Heart right ventricle (tissue), 16 donors: ENCODE data around the gene PTPRG. TPM values are rescaled to one million over a fixed set of nuclear protein-coding genes. Genes with fewer than 3 reads are reported as not detected.
A peak's percentile ranks its signal among the peaks of the same experiment; 100 is the strongest.

ENCODE experiments used
- ATAC-seq, 8 donors: fragments of 200-7000 bp; cut with Tn5 transposase; one replicate each; pipeline ENCODE4 v1.9.1; 2020; ENCODE audit warnings: mild to moderate bottlenecking in 8 of 8, moderate library complexity in 8 of 8, moderate number of reproducible peaks in 1 of 8
- DNase-seq, 2 donors: peaks; one replicate each; pipeline ENCODE4 v3.0.0-alpha.2; 2020
- H3K27ac ChIP-seq, 10 donors: fragments of 200-600 bp; sonication (generic) in 2 of 10; one replicate each; pipeline versions ENCODE4 v1.5.0 to v1.8.0; 2020 to 2022; ENCODE audit warnings: mild to moderate bottlenecking in 3 of 10
- H3K27me3 ChIP-seq, 7 donors: fragments of 200-600 bp; one replicate each; pipeline ENCODE4 v1.8.0; 2021 to 2022; ENCODE audit warnings: mild to moderate bottlenecking in 2 of 7
- H3K36me3 ChIP-seq, 9 donors: fragments of 200-600 bp; sonication (generic) in 1 of 9; one replicate each; pipeline versions ENCODE4 v1.5.0 to v1.8.0; 2020 to 2022; ENCODE audit warnings: mild to moderate bottlenecking in 2 of 9
- H3K4me1 ChIP-seq, 9 donors: fragments of 200-600 bp; sonication (generic) in 1 of 9; one replicate each; pipeline versions ENCODE4 v1.5.0 to v1.8.0; 2020 to 2022; ENCODE audit warnings: mild to moderate bottlenecking in 4 of 9
- H3K4me3 ChIP-seq, 10 donors: fragments of 200-600 bp; sonication (generic) in 2 of 10; one replicate each; pipeline versions ENCODE4 v1.5.0 to v1.8.0; 2020 to 2022; ENCODE audit warnings: mild to moderate bottlenecking in 7 of 10, moderate library complexity in 2 of 10
- H3K9me3 ChIP-seq, 11 donors: fragments of 200-600 bp in 10 of 11; sonication (generic) in 2 of 11; one replicate each; pipeline versions ENCODE4 v1.5.0 to v1.8.0; 2013 to 2022; ENCODE audit warnings: mild to moderate bottlenecking in 2 of 11, control low read depth in 1 of 11, moderate library complexity in 1 of 11
- CTCF ChIP-seq, 9 donors: fragments of 200-600 bp; sonication (generic) in 2 of 9; IDR thresholded peaks; one replicate each; pipeline versions ENCODE4 v1.5.0 to v1.8.0; 2021 to 2022; ENCODE audit warnings: antibody characterized with exemption in 9 of 9, mild to moderate bottlenecking in 5 of 9, moderate library complexity in 1 of 9
- WGBS, 2 donors: extraction: QIAGEN DNeasy Blood & Tissue Kit; methylation state at CpG; one replicate each; pipeline ENCODE4 v1.1.7; 2013; ENCODE audit warnings: inconsistent platforms in 1 of 2; 5-methylcytosine and 5-hydroxymethylcytosine counted together
- intact Hi-C, 10 donors: fragments of 100-400 bp; cut with DNase I; formaldehyde crosslinking; loops; one replicate each; pipeline versions ENCODE4 v1.11.1 to v1.14.2; 2022
- polyA plus RNA-seq, 2 donors: library from polyadenylated mRNA; stranded (reverse); fragments of 200-250 nt; gene quantifications; one replicate each; pipeline ENCODE4 v1.2.3, GENCODE V29; 2013
- total RNA-seq, 10 donors: library from RNA; stranded (reverse); fragmentation: NEBNext Ultra II Directional in 3 of 10; extraction: Animal tissue kit (Norgen Biotek cat#: 25700) in 3 of 10; gene quantifications; one replicate each; pipeline versions ENCODE4 v1.2.1 to v1.2.4, GENCODE V29; 2021 to 2023
- donor health status: Arrhythmogenic right ventricular cardiomyopathy.
- donor health status: ischemic (EF 13 %, LVEDD 7.1; RV severe dilation, severe dysfunction).
- donor health status: healthy with polysubstance abuse.
- donor health status: DM: no; HTN: yes; CAD: no.
- donor health status: DM: no; HTN: no; CAD: no.
- donor health status: ischemic (EF 25% LVEDD 6.9; RV normal size, moderate dysfunction).
- donor health status: ischemic (EF 25% LVEDD 5.7; RV mildly dilated, moderate dysfunction).
- donor health status: healthy.
- donor health status: DM: yes; HTN: yes; CAD: no.
- donor health status: Ischemic cardiomyopathy.
- donor health status: ischemic (EF 35%, LVEDD 5.7; RV mildly dilated, moderate dysfunction).
- donor health status: nonischemic (EF 11% LVEDD 7.7; RV severe dilation, severe dysfunction).
- donor health status: DM: yes; HTN: yes; CAD: no.
- donor health status: PGD.
- donor health status: ischemic (EF 29% LVEDD 5.4; RV normal size, mild dysfunction).
- donor health status: nonischemic (EF 23%, LVEDD 6.1; RV moderate dilation, normal function).

PTPRG gene
- total and polyA plus RNA-seq, 12 donors = 10.1 to 38.3 (median 32.6) TPM

DNA sequence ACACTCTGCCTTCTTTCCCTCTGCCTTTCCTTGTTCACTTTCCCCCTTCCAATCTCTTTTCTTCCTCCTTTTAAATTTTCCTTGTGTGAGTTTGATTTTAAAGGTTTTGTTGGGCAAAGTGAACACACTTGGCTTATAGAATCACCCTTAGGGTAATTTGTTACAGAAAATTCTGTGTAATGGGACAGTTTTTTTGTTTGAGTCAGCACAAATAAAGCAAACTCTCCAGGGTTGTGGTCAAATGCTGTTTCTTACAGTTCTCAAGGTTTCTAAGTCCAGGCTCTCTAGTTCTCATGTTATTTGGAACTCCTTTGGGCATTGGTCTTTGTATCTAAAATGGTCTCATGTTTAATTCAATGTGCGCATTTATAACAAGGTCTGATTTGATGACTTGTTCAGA is 307.1 kb downstream of the PTPRG start:
- intact Hi-C loops = loop anchor here in 7 of 10 donors (5.0 to 10.0 kb wide), 7 partner anchors 46 to 316 kb away; partner anchors contain the start of gene PTPRG (in 1 of the 7)
- H3K36me3 ChIP-seq = no peaks in the 10 kb centered on the region
- ATAC-seq (no peak), DNase-seq (no peak)
- no peaks in the 10 kb centered on the region for H3K9me3 ChIP-seq
- H3K27ac ChIP-seq = no peak overlapping the region
- H3K4me3 ChIP-seq = no peak overlapping the region
- TF ChIP-seq CTCF (IDR thresholded peaks at IDR 0.05) = no peak
- H3K4me1 ChIP-seq = peaks cover 10 to 54% (median 30%) of the 10 kb centered on the region in 9 donors
- 86 to 90% methylated on average over 1 of the region's 1 CpG for WGBS, 2 donors
- H3K27me3 ChIP-seq = no peaks in the 10 kb centered on the region

DNA sequence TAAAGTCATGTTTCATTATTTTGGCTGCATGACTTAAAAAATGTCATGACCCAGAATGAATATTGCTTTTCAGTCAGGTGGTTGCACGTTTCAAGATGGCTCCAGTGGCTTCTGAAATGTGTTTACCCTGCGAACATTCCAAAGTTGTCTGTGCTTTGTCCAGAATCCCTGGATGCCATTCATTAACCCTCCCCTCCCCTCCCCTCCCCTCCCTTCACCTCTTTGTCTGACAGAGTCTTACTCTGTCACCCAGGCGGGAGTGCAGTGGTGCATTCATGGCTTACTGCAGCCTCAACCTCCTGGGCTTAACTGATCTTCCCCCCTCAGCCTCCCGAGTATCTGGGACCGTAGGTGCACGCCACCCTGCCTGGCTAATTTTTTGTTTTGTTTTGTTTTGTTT is 308.0 kb downstream of the PTPRG start:
- WGBS, 2 donors = 83 to 85% methylated on average over 6 of the region's 6 CpGs
- no peak overlapping the region for H3K27ac ChIP-seq
- no peaks in the 10 kb centered on the region for H3K9me3 ChIP-seq
- intact Hi-C loops = loop anchor here in 7 of 10 donors (5.0 to 10.0 kb wide), 7 partner anchors 45 to 315 kb away; partner anchors contain the start of gene PTPRG (in 1 of the 7)
- ATAC-seq (no peak), DNase-seq (no peak)
- H3K36me3 ChIP-seq = no peaks in the 10 kb centered on the region
- no peak for TF ChIP-seq CTCF (IDR thresholded peaks at IDR 0.05)
- H3K4me1 ChIP-seq = peaks cover 10 to 59% (median 33%) of the 10 kb centered on the region in 9 donors
- no peaks in the 10 kb centered on the region for H3K27me3 ChIP-seq
- no peak overlapping the region for H3K4me3 ChIP-seq

- Histone ChIP-seq H3K9me3 (no peaks in the 10 kb centered on the region), H3K27me3 (no peaks in the 10 kb centered on the region), H3K4me3 (no peak overlapping the region), H3K27ac (peak overlapping the region in 2 of 10 donors; percentile 44 to 56), H3K4me1 (peaks cover 5 to 65% (median 36%) of the 10 kb centered on the region in 9 donors), H3K36me3 (no peaks in the 10 kb centered on the region)
- WGBS, 2 donors = 83 to 90% methylated on average over 2 of the region's 2 CpGs
- intact Hi-C loops = loop anchor here in 1 of 10 donors (5.0 kb wide), 1 partner anchor 261 kb away; no protein-coding TSS in a partner anchor
- no peak for ATAC-seq
- no peak for DNase-seq
- TF ChIP-seq CTCF (IDR thresholded peaks at IDR 0.05) = no peak
Observed at GRCh38 chr3:61871644-61872043, 310.3 kb downstream of the PTPRG start.

GRCh38 chr3:61872077-61872706 is 310.8 kb downstream of the PTPRG start:
- H3K36me3 ChIP-seq = no peaks in the 10 kb centered on the region
- TF ChIP-seq CTCF (IDR thresholded peaks at IDR 0.05) = no peak
- H3K9me3 ChIP-seq = no peaks in the 10 kb centered on the region
- ATAC-seq (peak in 6 of 8 donors; percentile 17 to 45 (median 27)), DNase-seq (no peak)
- no peak overlapping the region for H3K4me3 ChIP-seq
- 59 to 65% methylated on average over 5 of the region's 5 CpGs for WGBS, 2 donors
- intact Hi-C loops = loop anchor here in 1 of 10 donors (5.0 kb wide), 1 partner anchor 260 kb away; no protein-coding TSS in a partner anchor
- H3K27ac ChIP-seq = peak overlapping the region in 2 of 10 donors; percentile 44 to 56
- H3K27me3 ChIP-seq = no peaks in the 10 kb centered on the region
- H3K4me1 ChIP-seq = peaks cover 5 to 71% (median 40%) of the 10 kb centered on the region in 9 donors
